Skeletal muscle cell (primary cell): ENCODE data around the gene ARHGEF39.

Source experiments
- DNase-seq: peaks from one replicate; pipeline ENCODE4 v3.0.0-alpha.2; 2010; ENCODE audit warnings: low read depth
- H3K4me3 ChIP-seq: 2 replicates; pipeline ENCODE4 v1.5.1; 2011; ENCODE audit warnings: low read depth, mild to moderate bottlenecking, control low read depth, low read length, moderate library complexity

ARHGEF39 gene

DNA sequence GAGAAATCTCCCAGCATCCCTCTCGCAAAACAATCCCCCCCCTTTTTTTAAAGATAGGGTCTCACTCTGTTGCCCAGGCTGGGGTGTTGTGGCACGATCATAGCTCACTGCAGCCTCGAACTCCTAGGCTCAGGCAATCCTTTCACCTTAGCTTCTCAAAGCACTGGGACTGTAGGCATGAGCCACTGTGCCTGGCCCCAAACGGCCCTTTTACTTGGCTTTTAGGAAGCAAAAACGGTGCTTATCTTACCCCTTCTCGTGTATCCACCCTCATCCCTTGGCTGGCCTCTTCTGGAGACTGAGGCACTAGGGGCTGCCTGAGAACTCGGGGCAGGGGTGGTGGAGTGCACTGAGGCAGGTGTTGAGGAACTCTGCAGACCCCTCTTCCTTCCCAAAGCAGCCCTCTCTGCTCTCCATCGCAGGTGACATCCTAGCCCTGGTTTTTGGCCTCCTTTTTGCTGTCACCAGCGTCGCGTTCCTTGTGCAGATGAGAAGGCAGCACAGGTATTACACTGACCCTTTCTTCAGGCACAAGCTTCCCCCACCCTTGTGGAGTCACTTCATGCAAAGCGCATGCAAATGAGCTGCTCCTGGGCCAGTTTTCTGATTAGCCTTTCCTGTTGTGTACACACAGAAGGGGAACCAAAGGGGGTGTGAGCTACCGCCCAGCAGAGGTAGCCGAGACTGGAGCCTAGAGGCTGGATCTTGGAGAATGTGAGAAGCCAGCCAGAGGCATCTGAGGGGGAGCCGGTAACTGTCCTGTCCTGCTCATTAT, 15.5 kb upstream of the ARHGEF39 start:
- H3K4me3 ChIP-seq, result no peak overlapping the region
- DNase-seq, result no peak

GRCh38 chr9:35679766-35680330, 14.9 kb upstream of the ARHGEF39 start:
- H3K4me3 ChIP-seq, result no peak overlapping the region
- DNase-seq, result no peak

GRCh38 chr9:35679091-35679490, 14.1 kb upstream of the ARHGEF39 start:
- no peak overlapping the region for H3K4me3 ChIP-seq
- DNase-seq, result no peak

- H3K4me3 ChIP-seq, result peak overlapping the region; percentile 47
- DNase-seq, result no peak
Measured at GRCh38 chr9:35675732-35676392, 10.9 kb upstream of the ARHGEF39 start.

GRCh38 chr9:35675204-35675603, 10.2 kb upstream of the ARHGEF39 start:
- no peak for DNase-seq
- peak overlapping the region; percentile 47 for H3K4me3 ChIP-seq

DNA sequence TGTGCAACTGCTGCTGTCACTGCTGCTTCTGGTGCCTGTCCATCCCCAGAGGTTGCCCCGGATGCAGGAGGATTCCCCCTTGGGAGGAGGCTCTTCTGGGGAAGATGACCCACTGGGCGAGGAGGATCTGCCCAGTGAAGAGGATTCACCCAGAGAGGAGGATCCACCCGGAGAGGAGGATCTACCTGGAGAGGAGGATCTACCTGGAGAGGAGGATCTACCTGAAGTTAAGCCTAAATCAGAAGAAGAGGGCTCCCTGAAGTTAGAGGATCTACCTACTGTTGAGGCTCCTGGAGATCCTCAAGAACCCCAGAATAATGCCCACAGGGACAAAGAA, 9.0 kb upstream of the ARHGEF39 start:
- DNase-seq, result no peak
- peak overlapping the region; percentile 44 for H3K4me3 ChIP-seq

GRCh38 chr9:35673132-35674024, 8.4 kb upstream of the ARHGEF39 start, which contains the start of gene CA9:
CA9 (plus strand) TSS chr9:35673928; CDS start chr9:35673960, 32 bp downstream.
- no peak for DNase-seq
- peak within 1 kb of the TSS; percentile 44 for H3K4me3 ChIP-seq

- peak; percentile 57 for DNase-seq
Measured at GRCh38 chr9:35669331-35670145, 4.5 kb upstream of the ARHGEF39 start.

GRCh38 chr9:35667939-35668338, 2.9 kb upstream of the ARHGEF39 start:
- no peak for DNase-seq
- no peak overlapping the region for H3K4me3 ChIP-seq

More at GRCh38 chr9:35669331-35670145, 4.5 kb upstream of the ARHGEF39 start:
- no peak overlapping the region for H3K4me3 ChIP-seq

DNA sequence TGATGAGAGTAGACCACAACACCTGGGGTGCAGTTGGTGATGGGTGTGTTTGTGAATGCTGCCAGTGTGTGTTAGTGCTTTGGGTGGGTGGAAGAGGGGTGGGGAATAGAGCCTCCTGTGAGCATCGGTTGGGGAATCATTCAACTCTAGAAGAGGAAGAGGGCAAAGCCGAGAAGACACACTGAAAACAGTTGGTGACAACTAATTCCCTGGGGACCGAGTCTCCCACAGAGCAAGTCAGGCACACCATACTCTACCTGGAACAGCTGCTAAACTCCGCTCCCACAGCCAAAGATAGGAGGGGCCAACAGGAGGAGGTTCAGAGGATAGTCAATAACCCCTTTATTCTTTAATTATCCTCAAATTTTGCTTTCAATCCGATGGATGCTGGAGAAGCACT, 1.6 kb upstream of the ARHGEF39 start:
- DNase-seq, result no peak
- H3K4me3 ChIP-seq, result no peak overlapping the region

GRCh38 chr9:35666045-35666444, 1.1 kb upstream of the ARHGEF39 start:
- H3K4me3 ChIP-seq, result no peak overlapping the region
- no peak for DNase-seq

- no peak for DNase-seq
- H3K4me3 ChIP-seq, result peak overlapping the region; percentile 51
Measured at GRCh38 chr9:35665471-35665818, 450 bp upstream of the ARHGEF39 start.

- no peak for DNase-seq
- H3K4me3 ChIP-seq, result no peak overlapping the region
Measured at GRCh38 chr9:35662437-35662836, 2.6 kb downstream of the ARHGEF39 start.

- DNase-seq, result no peak
- no peak overlapping the region for H3K4me3 ChIP-seq
Measured at GRCh38 chr9:35661756-35662350, 3.1 kb downstream of the ARHGEF39 start.

GRCh38 chr9:35660966-35661415, 4.0 kb downstream of the ARHGEF39 start:
- no peak for DNase-seq
- no peak overlapping the region for H3K4me3 ChIP-seq

GRCh38 chr9:35659340-35659739, 5.7 kb downstream of the ARHGEF39 start:
- DNase-seq, result peak; percentile 53
- H3K4me3 ChIP-seq, result peak overlapping the region; percentile 79

DNA sequence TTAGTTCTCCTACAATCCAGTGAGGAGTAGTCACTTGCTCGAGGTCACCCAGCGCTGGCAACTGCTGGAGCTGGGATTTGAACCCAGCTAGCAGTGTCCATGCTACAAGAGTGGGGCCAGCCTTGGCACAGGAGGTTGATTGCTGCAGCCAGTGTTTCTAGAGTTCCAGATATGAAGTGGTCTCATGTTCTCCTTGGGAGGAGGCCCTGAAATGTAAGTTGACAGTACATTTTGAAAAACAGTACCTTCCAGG, 6.1 kb downstream of the ARHGEF39 start:
- H3K4me3 ChIP-seq, result peak overlapping the region; percentile 79
- no peak for DNase-seq

DNA sequence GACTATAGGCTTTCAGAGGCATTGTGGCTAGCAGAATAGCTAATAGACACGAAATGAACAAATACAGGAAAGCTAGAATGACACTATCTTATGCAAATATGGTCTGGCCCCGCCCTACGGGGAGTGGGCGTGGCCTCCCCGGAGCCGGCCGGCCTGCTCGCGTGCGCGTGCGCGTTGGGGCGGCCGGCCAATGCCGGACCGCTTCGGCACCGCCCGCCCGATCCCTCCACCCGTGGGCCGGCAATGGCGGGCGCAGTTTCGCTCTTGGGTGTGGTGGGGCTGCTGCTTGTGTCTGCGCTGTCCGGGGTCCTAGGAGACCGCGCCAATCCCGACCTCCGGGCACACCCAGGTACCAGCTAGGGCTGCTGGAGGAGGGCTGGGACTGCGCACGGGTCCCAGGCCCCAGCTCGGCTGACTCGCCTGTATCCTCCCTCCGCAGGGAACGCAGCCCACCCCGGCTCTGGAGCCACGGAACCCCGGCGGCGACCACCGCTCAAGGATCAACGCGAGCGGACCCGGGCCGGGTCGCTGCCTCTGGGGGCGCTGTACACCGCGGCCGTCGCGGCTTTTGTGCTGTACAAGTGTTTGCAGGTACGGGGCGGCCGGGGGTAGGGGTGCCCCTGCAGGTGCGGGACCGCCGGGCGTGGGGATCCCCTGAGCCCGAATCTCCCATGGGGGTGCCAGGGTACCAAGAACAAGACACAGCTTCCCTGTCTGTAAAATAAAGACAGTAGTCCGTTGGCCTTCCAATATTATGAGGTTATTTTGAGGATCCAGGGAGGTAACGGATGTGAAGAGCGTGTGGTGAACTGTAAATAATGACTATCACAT, 6.6 kb downstream of the ARHGEF39 start, which contains the start of gene CCDC107:
Gene CCDC107, plus strand, starts transcription at position 156 of the 831 bp plus-strand sequence. Its CDS starts 88 bp downstream, at position 244.
- peak within 1 kb of the TSS; percentile 79 for H3K4me3 ChIP-seq
- no peak for DNase-seq
